ENCODE results near the gene NNMT.

- TF ChIP-seq EZH2 (IDR thresholded peaks at IDR 0.05): no peak
- no peak for TF ChIP-seq POLR2AphosphoS5 (IDR thresholded peaks at IDR 0.05; ENCODE audit: borderline replicate concordance, low read depth, low read length)
- TF ChIP-seq FOXP2 (optimal IDR thresholded peaks at IDR 0.05; ENCODE audit: control extremely low read depth, extremely low read length, insufficient read depth): no peak
Observed at GRCh38 chr11:114304969-114305368, 8.8 kb downstream of the NNMT start.

All from SK-N-MC (cell line).